BLaER1 treated with 17β-estradiol and CSF1 and Interleukin-3, amounts not matched to agents 10 nM and 100 nM (cell line): ENCODE measurements around the gene MUC20.
A peak's percentile ranks its signal among the peaks of the same experiment; 100 is the strongest.

Source experiments
- H3K27ac ChIP-seq, 11 experiments: shearing (Covaris generic); formaldehyde crosslinking; 2 replicates each; pipeline ENCODE4 v1.8.1; 2022
- H3K27me3 ChIP-seq, 11 experiments: shearing (Covaris generic); formaldehyde crosslinking; 2 replicates each; pipeline ENCODE4 v1.8.1; 2022
- H3K36me3 ChIP-seq, 11 experiments: shearing (Covaris generic); formaldehyde crosslinking; 2 replicates each; pipeline ENCODE4 v1.8.1; 2022
- H3K4me1 ChIP-seq, 10 experiments: shearing (Covaris generic); formaldehyde crosslinking; 2 replicates each; pipeline ENCODE4 v1.8.1; 2022
- H3K4me2 ChIP-seq, 11 experiments: shearing (Covaris generic); formaldehyde crosslinking; 2 replicates each; pipeline ENCODE4 v1.8.1; 2022
- H3K4me3 ChIP-seq, 10 experiments: shearing (Covaris generic); formaldehyde crosslinking; 2 replicates each; pipeline ENCODE4 v1.8.1; 2022
- H3K9ac ChIP-seq, 11 experiments: shearing (Covaris generic); formaldehyde crosslinking; 2 replicates each; pipeline ENCODE4 v1.8.1; 2022
- H3K9me3 ChIP-seq, 11 experiments: shearing (Covaris generic); formaldehyde crosslinking; replicated peaks in 1 of 11; 2 replicates each; pipeline ENCODE4 v1.8.1; 2022
- H4K20me1 ChIP-seq, 11 experiments: shearing (Covaris generic); formaldehyde crosslinking; 2 replicates each; pipeline ENCODE4 v1.8.1; 2022
- Cebpa-rat ChIP-seq, 11 experiments: shearing (Covaris generic); IDR thresholded peaks; 2 replicates each; pipeline ENCODE4 v1.8.1; 2022

Gene MUC20

GRCh38 chr3:195763076-195763830 lies 42.5 kb downstream of the MUC20 start:
- Histone ChIP-seq H4K20me1 (peaks cover 0 to 17% (median 0%) of the 10 kb centered on the region in 11 experiments; a peak in 3 of 22 replicates), H3K9me3 (peaks cover 0 to 19% (median 8%) of the 10 kb centered on the region in 11 experiments; a peak in 11 of 22 replicates), H3K4me1 (peaks cover 10 to 44% (median 35%) of the 10 kb centered on the region in 10 experiments; a peak in 19 of 20 replicates), H3K27ac (no peak overlapping the region), H3K4me3 (no peak overlapping the region), H3K4me2 (peak overlapping the region in 8 of 11 experiments; percentile 18 to 93 (median 37); a peak in 15 of 22 replicates), H3K9ac (no peak overlapping the region), H3K27me3 (peaks cover 0 to 30% (median 15%) of the 10 kb centered on the region in 11 experiments; a peak in 14 of 22 replicates), H3K36me3 (no peaks in the 10 kb centered on the region)
- TF ChIP-seq Cebpa-rat (IDR thresholded peaks at IDR 0.05), result no peak

GRCh38 chr3:195763843-195764825 lies 43.4 kb downstream of the MUC20 start:
- no peak overlapping the region for H3K27ac ChIP-seq

GRCh38 chr3:195764961-195765706 lies 44.4 kb downstream of the MUC20 start:
- Histone ChIP-seq H4K20me1 (peaks cover 0 to 17% (median 0%) of the 10 kb centered on the region in 11 experiments; a peak in 3 of 22 replicates), H3K9ac (no peak overlapping the region), H3K36me3 (no peaks in the 10 kb centered on the region), H3K4me1 (peaks cover 10 to 43% (median 35%) of the 10 kb centered on the region in 10 experiments; a peak in 19 of 20 replicates), H3K4me3 (no peak overlapping the region), H3K27me3 (peaks cover 0 to 30% (median 15%) of the 10 kb centered on the region in 11 experiments; a peak in 14 of 22 replicates), H3K27ac (no peak overlapping the region), H3K4me2 (no peak overlapping the region), H3K9me3 (peaks cover 0 to 20% (median 8%) of the 10 kb centered on the region in 11 experiments; a peak in 11 of 22 replicates)
- no peak for TF ChIP-seq Cebpa-rat (IDR thresholded peaks at IDR 0.05)

More at GRCh38 chr3:195763843-195764825, 43.4 kb downstream of the MUC20 start:
- no peak for TF ChIP-seq Cebpa-rat (IDR thresholded peaks at IDR 0.05)
- Histone ChIP-seq H3K9ac (no peak overlapping the region), H3K36me3 (no peaks in the 10 kb centered on the region), H4K20me1 (peaks cover 0 to 17% (median 0%) of the 10 kb centered on the region in 11 experiments; a peak in 3 of 22 replicates), H3K4me2 (peak overlapping the region in 8 of 11 experiments; percentile 18 to 93 (median 37); a peak in 14 of 22 replicates), H3K27me3 (peaks cover 0 to 30% (median 15%) of the 10 kb centered on the region in 11 experiments; a peak in 14 of 22 replicates), H3K4me3 (no peak overlapping the region), H3K4me1 (peaks cover 10 to 43% (median 35%) of the 10 kb centered on the region in 10 experiments; a peak in 19 of 20 replicates), H3K9me3 (peaks cover 0 to 20% (median 8%) of the 10 kb centered on the region in 11 experiments; a peak in 11 of 22 replicates)

- no peak overlapping the region for H3K27ac ChIP-seq
- no peak for TF ChIP-seq Cebpa-rat (IDR thresholded peaks at IDR 0.05)
Observed at GRCh38 chr3:195766671-195767070, 45.9 kb downstream of the MUC20 start.

GRCh38 chr3:195767792-195768191 lies 47.0 kb downstream of the MUC20 start:
- TF ChIP-seq Cebpa-rat (IDR thresholded peaks at IDR 0.05), result no peak
- no peak overlapping the region for H3K27ac ChIP-seq
- no peak overlapping the region for H3K9ac ChIP-seq
- H3K4me1 ChIP-seq, result peaks cover 0 to 20% (median 13%) of the 10 kb centered on the region in 10 experiments; a peak in 11 of 20 replicates
- no peak overlapping the region for H3K4me2 ChIP-seq
- H4K20me1 ChIP-seq, result no peaks in the 10 kb centered on the region
- H3K9me3 ChIP-seq, result peaks cover 0 to 32% (median 8%) of the 10 kb centered on the region in 11 experiments; a peak in 15 of 22 replicates
- peaks cover 0 to 8% (median 0%) of the 10 kb centered on the region in 11 experiments; a peak in 3 of 22 replicates for H3K27me3 ChIP-seq
- no peak overlapping the region for H3K4me3 ChIP-seq
- H3K36me3 ChIP-seq, result no peaks in the 10 kb centered on the region

More at GRCh38 chr3:195766671-195767070, 45.9 kb downstream of the MUC20 start:
- no peak overlapping the region for H3K9ac ChIP-seq
- peaks cover 0 to 17% (median 8%) of the 10 kb centered on the region in 11 experiments; a peak in 14 of 22 replicates for H3K27me3 ChIP-seq
- H3K9me3 ChIP-seq, result peaks cover 0 to 25% (median 8%) of the 10 kb centered on the region in 11 experiments; a peak in 14 of 22 replicates
- no peaks in the 10 kb centered on the region for H3K36me3 ChIP-seq
- peaks cover 4 to 30% (median 23%) of the 10 kb centered on the region in 10 experiments; a peak in 19 of 20 replicates for H3K4me1 ChIP-seq
- peaks cover 0 to 8% (median 0%) of the 10 kb centered on the region in 11 experiments; a peak in 2 of 22 replicates for H4K20me1 ChIP-seq
- no peak overlapping the region for H3K4me3 ChIP-seq
- no peak overlapping the region for H3K4me2 ChIP-seq

GRCh38 chr3:195768414-195768813 lies 47.6 kb downstream of the MUC20 start:
- H3K27me3 ChIP-seq, result peaks cover 0 to 1% (median 0%) of the 10 kb centered on the region in 11 experiments; a peak in 1 of 22 replicates
- no peak overlapping the region for H3K9ac ChIP-seq
- H3K9me3 ChIP-seq, result peaks cover 0 to 33% (median 8%) of the 10 kb centered on the region in 11 experiments; a peak in 15 of 22 replicates
- no peak overlapping the region for H3K4me2 ChIP-seq
- TF ChIP-seq Cebpa-rat (IDR thresholded peaks at IDR 0.05), result no peak
- peaks cover 0 to 14% (median 6%) of the 10 kb centered on the region in 10 experiments; a peak in 11 of 20 replicates for H3K4me1 ChIP-seq
- H3K36me3 ChIP-seq, result no peaks in the 10 kb centered on the region
- no peaks in the 10 kb centered on the region for H4K20me1 ChIP-seq
- H3K27ac ChIP-seq, result no peak overlapping the region
- no peak overlapping the region for H3K4me3 ChIP-seq

- H3K9ac ChIP-seq, result no peak overlapping the region
- H3K9me3 ChIP-seq, result peaks cover 0 to 33% (median 8%) of the 10 kb centered on the region in 11 experiments; a peak in 15 of 22 replicates
- H3K4me3 ChIP-seq, result no peak overlapping the region
- H3K27ac ChIP-seq, result no peak overlapping the region
- H3K36me3 ChIP-seq, result no peaks in the 10 kb centered on the region
- no peaks in the 10 kb centered on the region for H4K20me1 ChIP-seq
- peaks cover 0 to 9% (median 2%) of the 10 kb centered on the region in 10 experiments; a peak in 10 of 20 replicates for H3K4me1 ChIP-seq
- no peak overlapping the region for H3K4me2 ChIP-seq
- no peak for TF ChIP-seq Cebpa-rat (IDR thresholded peaks at IDR 0.05)
- no peaks in the 10 kb centered on the region for H3K27me3 ChIP-seq
Observed at GRCh38 chr3:195768831-195769303, 48.1 kb downstream of the MUC20 start.
